ENCODE measurements around the gene THOP1.

Gene THOP1

DNA sequence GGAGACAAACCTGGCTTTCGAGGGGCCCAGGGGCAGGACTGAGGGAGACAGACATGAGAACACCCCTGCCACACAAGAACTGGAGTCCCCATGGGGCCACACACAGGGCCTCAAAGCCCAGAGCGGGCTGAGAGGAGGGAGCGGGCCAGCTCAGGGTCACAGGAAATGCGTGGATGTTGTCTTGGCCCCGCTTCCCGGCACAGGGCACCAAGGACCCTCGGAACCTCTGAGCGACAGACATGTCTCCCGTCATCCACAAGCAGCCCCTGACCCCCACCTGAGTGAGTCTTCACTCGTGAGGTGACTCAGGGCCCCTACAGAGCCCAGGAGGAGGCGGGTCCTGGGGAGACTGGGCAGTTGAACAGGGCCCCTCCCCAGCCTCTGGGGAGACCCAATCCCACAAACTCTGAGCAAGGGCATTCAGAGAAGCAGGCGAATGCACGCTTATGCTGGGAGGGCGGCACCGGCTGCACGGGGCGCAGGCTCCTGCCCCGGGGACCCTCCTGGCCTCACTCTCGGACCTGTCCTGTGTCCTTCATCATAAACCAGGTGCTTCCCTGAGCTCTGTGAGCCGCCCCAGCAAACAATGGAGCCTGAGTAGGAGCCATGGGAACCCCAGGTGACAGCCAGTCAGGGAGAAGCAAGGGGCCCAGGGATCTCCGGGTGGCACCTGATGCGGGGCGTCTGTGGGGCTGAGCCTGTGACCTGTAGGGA lies 22.4 kb upstream of the THOP1 start:
- DNase-seq (ENCODE audit: low read depth), result no peak
- no peak overlapping the region for H3K4me3 ChIP-seq (ENCODE audit: low read length)
- TF ChIP-seq, protein P1, sequence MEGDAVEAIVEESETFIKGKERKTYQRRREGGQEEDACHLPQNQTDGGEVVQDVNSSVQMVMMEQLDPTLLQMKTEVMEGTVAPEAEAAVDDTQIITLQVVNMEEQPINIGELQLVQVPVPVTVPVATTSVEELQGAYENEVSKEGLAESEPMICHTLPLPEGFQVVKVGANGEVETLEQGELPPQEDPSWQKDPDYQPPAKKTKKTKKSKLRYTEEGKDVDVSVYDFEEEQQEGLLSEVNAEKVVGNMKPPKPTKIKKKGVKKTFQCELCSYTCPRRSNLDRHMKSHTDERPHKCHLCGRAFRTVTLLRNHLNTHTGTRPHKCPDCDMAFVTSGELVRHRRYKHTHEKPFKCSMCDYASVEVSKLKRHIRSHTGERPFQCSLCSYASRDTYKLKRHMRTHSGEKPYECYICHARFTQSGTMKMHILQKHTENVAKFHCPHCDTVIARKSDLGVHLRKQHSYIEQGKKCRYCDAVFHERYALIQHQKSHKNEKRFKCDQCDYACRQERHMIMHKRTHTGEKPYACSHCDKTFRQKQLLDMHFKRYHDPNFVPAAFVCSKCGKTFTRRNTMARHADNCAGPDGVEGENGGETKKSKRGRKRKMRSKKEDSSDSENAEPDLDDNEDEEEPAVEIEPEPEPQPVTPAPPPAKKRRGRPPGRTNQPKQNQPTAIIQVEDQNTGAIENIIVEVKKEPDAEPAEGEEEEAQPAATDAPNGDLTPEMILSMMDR (conservative IDR thresholded peaks at IDR 0.05; ENCODE audit: low read depth, low read length), result no peak

DNA sequence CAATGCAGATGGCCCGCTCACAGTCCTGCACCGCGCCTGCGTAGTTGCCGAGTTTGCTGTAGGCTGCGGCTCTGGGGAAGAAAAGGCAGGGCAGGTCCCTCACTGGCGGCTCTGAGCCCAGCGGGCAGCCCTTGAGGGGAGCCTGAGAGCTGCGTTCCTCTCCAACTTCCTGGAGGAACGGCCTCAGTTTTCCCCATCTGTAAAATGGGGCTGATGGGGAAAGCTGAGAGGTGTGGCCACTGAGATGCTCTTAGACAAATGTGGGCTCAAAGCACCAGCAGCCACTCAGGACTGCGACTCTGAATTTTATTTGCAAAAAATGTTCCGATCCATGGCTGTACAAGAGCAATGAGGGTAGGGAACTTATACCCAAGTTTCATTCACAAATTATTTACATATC lies 21.6 kb upstream of the THOP1 start:
- TF ChIP-seq, protein P1 (conservative IDR thresholded peaks at IDR 0.05; ENCODE audit: low read depth, low read length), result no peak
- no peak for DNase-seq (ENCODE audit: low read depth)
- no peak overlapping the region for H3K4me3 ChIP-seq (ENCODE audit: low read length)

DNA sequence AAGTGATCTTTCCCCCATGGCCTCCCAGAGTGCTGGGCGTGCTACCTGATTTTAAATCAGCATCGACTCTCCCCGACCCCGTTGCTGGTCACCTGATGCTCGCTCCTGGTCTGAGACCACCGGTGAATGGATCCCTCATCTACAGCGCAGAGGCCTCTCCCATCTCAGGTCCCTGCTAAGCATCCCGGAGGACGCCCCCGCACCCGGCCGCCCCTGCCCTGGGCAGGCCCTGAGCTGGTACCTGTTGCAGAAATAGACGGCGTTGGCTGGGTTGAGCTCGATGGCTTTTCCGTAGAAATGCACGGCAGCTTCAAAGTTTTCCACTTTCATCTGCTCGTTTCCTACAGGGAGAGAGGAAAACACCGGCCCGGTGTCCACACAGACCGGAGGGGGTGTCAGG lies 20.4 kb upstream of the THOP1 start:
- no peak overlapping the region for H3K4me3 ChIP-seq (ENCODE audit: low read length)
- DNase-seq (ENCODE audit: low read depth), result no peak
- TF ChIP-seq, protein P1 (conservative IDR thresholded peaks at IDR 0.05; ENCODE audit: low read depth, low read length), result no peak

DNA sequence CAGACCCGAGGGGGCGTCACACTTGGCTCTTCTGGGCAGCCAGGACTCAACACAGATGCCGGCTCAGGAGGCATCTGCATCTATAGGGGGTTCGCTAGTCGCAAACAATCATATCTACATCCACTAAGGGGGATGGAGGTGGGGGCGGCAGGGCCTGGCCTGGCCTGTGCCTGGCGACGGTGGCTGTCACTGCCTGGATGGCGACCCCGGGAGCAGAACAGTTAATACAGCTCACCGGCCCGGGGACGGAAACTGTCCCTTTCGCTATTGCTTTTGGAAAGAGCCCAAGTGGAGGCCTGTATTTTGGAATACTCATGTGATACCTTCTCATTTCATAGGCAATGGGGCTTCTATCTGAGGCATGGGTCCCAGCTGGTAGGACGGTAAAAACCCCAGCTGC lies 19.9 kb upstream of the THOP1 start:
- TF ChIP-seq, protein P1 (conservative IDR thresholded peaks at IDR 0.05; ENCODE audit: low read depth, low read length), result no peak
- no peak for DNase-seq (ENCODE audit: low read depth)
- H3K4me3 ChIP-seq (ENCODE audit: low read length), result no peak overlapping the region

GRCh38 chr19:2766594-2767372 lies 18.5 kb upstream of the THOP1 start:
- DNase-seq (ENCODE audit: low read depth), result no peak
- TF ChIP-seq, protein P1 (conservative IDR thresholded peaks at IDR 0.05; ENCODE audit: low read depth, low read length), result no peak
- H3K4me3 ChIP-seq (ENCODE audit: low read length), result no peak overlapping the region

GRCh38 chr19:2767688-2768087 lies 17.6 kb upstream of the THOP1 start:
- TF ChIP-seq, protein P1 (conservative IDR thresholded peaks at IDR 0.05; ENCODE audit: low read depth, low read length), result no peak
- no peak for DNase-seq (ENCODE audit: low read depth)
- H3K4me3 ChIP-seq (ENCODE audit: low read length), result no peak overlapping the region
